Measurements from ENCODE around the gene MXI1.

- TF ChIP-seq ZNF70 (CRISPR knock-in tag; IDR thresholded peaks at IDR 0.05), result no peak
- no peak for TF ChIP-seq PATZ1 (CRISPR knock-in tag; IDR thresholded peaks at IDR 0.05; ENCODE audit: borderline replicate concordance)
- TF ChIP-seq CREB5 (CRISPR knock-in tag; IDR thresholded peaks at IDR 0.05; ENCODE audit: low read depth), result no peak
- no peak for TF ChIP-seq RARB (CRISPR knock-in tag; IDR thresholded peaks at IDR 0.05)
- TF ChIP-seq GLIS3 (CRISPR knock-in tag; IDR thresholded peaks at IDR 0.05), result no peak
- TF ChIP-seq BACH2 (CRISPR knock-in tag; IDR thresholded peaks at IDR 0.05; ENCODE audit: borderline replicate concordance), result no peak
- TF ChIP-seq ESRRG (CRISPR knock-in tag; IDR thresholded peaks at IDR 0.05), result no peak; the same call in 1 of the 2 replicates
Observed at GRCh38 chr10:110211465-110211843, 4.0 kb downstream of the MXI1 start.
